Mucosa of descending colon (tissue), 3 donors: Measurements from ENCODE around the gene RAB38. TPM values are rescaled to one million over a fixed set of nuclear protein-coding genes. Genes with fewer than 3 reads are reported as not detected.

ENCODE experiments used
- ATAC-seq: fragments of 200-7000 bp; cut with Tn5 transposase; one replicate; pipeline ENCODE4 v1.9.1; 2020; ENCODE audit warnings: mild to moderate bottlenecking, moderate library complexity
- DNase-seq, 3 donors: peaks; one replicate each; pipeline ENCODE4 v3.0.0-alpha.2; 2020
- H3K36me3 ChIP-seq: fragments of 200-600 bp; one replicate; pipeline ENCODE4 v1.8.0; 2021; ENCODE audit warnings: low read depth, mild to moderate bottlenecking
- H3K4me1 ChIP-seq: fragments of 200-600 bp; one replicate; pipeline ENCODE4 v1.8.0; 2021; ENCODE audit warnings: low read depth, mild to moderate bottlenecking
- H3K4me3 ChIP-seq: fragments of 200-600 bp; one replicate; pipeline ENCODE4 v1.8.0; 2021; ENCODE audit warnings: mild to moderate bottlenecking
- H3K9me3 ChIP-seq: fragments of 200-600 bp; one replicate; pipeline ENCODE4 v1.8.0; 2021; ENCODE audit warnings: mild to moderate bottlenecking
- intact Hi-C, 2 donors: fragments of 100-400 bp; cut with DNase I in 1 of 2; cut with micrococcal nuclease in 1 of 2; formaldehyde crosslinking; loops; one replicate each; pipeline versions ENCODE4 v1.11.0 to v1.11.1; 2022; cut with DNase I, micrococcal nuclease
- total RNA-seq, 3 donors: library from RNA; stranded (reverse); fragmentation: NEBNext Ultra II Directional in 2 of 3; extraction: Animal tissue kit (Norgen Biotek cat#: 25700) in 2 of 3; gene quantifications; one replicate each; pipeline versions ENCODE4 v1.2.1 to v1.2.4, GENCODE V29; 2021 to 2023
- TF ChIP-seq, protein P1 (sequence below): fragments of 200-600 bp; IDR thresholded peaks from one replicate; pipeline ENCODE4 v1.8.0; 2022; ENCODE audit warnings: antibody characterized with exemption, mild to moderate bottlenecking
- donor health status: DM: no; HTN: no; CAD: no; lungs with moderate emphysema.
- donor health status: DM: no; HTN: no; CAD: no.
- donor health status: DM: no; HTN: yes; CAD: no.

RAB38 gene
- total RNA-seq, 3 donors from 2014 or later, result 0.98 to 4.1 (median 1.1) TPM

GRCh38 chr11:88105951-88106350, 69.3 kb downstream of the RAB38 start:
- no peaks in the 10 kb centered on the region for H3K36me3 ChIP-seq
- intact Hi-C loops, result no loop called here
- TF ChIP-seq, protein P1, sequence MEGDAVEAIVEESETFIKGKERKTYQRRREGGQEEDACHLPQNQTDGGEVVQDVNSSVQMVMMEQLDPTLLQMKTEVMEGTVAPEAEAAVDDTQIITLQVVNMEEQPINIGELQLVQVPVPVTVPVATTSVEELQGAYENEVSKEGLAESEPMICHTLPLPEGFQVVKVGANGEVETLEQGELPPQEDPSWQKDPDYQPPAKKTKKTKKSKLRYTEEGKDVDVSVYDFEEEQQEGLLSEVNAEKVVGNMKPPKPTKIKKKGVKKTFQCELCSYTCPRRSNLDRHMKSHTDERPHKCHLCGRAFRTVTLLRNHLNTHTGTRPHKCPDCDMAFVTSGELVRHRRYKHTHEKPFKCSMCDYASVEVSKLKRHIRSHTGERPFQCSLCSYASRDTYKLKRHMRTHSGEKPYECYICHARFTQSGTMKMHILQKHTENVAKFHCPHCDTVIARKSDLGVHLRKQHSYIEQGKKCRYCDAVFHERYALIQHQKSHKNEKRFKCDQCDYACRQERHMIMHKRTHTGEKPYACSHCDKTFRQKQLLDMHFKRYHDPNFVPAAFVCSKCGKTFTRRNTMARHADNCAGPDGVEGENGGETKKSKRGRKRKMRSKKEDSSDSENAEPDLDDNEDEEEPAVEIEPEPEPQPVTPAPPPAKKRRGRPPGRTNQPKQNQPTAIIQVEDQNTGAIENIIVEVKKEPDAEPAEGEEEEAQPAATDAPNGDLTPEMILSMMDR, result no peak
- ATAC-seq (no peak), DNase-seq (no peak)
- H3K4me1 ChIP-seq, result peaks cover 6% of the 10 kb centered on the region
- H3K9me3 ChIP-seq, result no peaks in the 10 kb centered on the region
- no peak overlapping the region for H3K4me3 ChIP-seq

DNA sequence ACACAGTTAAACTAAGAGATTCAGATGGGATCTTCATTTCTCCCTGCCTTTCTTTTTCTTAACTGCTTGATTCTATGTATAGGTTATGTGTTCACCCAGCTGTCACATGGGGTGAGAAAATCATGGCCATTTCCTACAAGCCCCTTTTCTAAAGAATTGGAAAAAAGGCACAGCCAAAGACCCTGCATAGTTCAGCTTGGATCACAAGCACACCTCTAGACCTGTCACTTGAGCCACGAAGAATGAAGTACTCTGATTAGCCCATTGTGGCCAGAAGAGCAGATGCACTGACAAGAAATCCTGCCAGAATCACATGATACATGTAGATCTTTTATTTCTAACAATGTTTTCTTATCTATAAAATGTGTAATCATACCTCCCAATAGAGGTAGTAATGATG, 69.7 kb downstream of the RAB38 start:
- intact Hi-C loops, result no loop called here
- H3K4me1 ChIP-seq, result peaks cover 6% of the 10 kb centered on the region
- H3K36me3 ChIP-seq, result no peaks in the 10 kb centered on the region
- DNase-seq (no peak), ATAC-seq (no peak)
- H3K4me3 ChIP-seq, result no peak overlapping the region
- TF ChIP-seq, protein P1, result no peak
- H3K9me3 ChIP-seq, result no peaks in the 10 kb centered on the region

GRCh38 chr11:88104408-88104807, 70.8 kb downstream of the RAB38 start:
- intact Hi-C loops, result no loop called here
- H3K36me3 ChIP-seq, result no peaks in the 10 kb centered on the region
- peak; percentile 85 for ATAC-seq
- TF ChIP-seq, protein P1, result no peak
- H3K4me3 ChIP-seq, result no peak overlapping the region
- H3K9me3 ChIP-seq, result no peaks in the 10 kb centered on the region
- peaks cover 6% of the 10 kb centered on the region for H3K4me1 ChIP-seq
- DNase-seq, result no peak

DNA sequence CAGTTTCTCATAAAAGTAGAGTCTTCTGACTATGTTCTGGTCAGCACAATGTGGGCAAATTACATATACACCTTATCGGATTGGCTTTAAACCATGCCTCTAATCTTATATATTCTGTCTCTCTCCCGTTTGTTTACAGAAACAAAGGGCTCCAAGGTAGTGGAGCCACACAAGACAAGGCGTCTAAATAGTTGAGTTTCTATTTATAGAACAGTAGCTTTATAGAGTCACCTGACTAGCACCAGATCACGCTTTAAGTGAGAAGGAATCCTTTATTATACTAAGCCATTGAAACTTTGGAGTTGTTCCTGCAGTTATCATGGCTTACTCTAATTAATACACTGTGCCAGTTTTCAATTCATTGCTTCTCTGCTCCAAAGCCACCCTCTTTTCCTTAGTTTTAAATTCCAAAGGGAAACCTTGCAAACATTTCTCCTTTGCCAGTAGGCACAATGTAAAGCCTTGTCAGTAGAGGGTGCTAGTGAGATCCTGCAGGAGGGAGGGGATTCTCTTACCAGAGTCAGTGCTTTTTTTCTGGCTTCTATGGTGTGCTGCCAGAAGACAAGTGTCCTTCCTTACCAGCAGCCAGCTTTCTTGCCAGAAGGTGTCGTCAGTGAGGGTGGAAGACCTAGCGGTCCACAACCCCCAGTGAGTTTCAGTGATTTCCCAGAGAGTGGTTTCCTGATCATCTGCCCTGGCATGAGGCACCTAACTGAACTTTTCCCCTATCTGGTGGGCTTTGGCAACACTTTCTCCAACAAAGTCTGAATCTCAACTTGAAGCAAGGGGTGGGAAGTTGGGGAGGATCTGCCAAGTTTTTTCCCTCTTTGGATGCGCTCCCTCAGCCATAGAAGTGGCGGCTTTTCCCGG, 71.7 kb downstream of the RAB38 start:
- peaks cover 6% of the 10 kb centered on the region for H3K4me1 ChIP-seq
- no peak overlapping the region for H3K4me3 ChIP-seq
- TF ChIP-seq, protein P1, result peak; percentile 43
- DNase-seq, result peak in 2 of 3 donors; percentile 24 to 41
- intact Hi-C loops, result no loop called here
- H3K9me3 ChIP-seq, result no peaks in the 10 kb centered on the region
- peak; percentile 87 for ATAC-seq
- H3K36me3 ChIP-seq, result no peaks in the 10 kb centered on the region

- Histone ChIP-seq H3K9me3 (no peaks in the 10 kb centered on the region), H3K4me3 (no peak overlapping the region), H3K36me3 (no peaks in the 10 kb centered on the region), H3K4me1 (peaks cover 6% of the 10 kb centered on the region)
- TF ChIP-seq, protein P1, result no peak
- no peak for DNase-seq
- ATAC-seq, result no peak
- intact Hi-C loops, result no loop called here
Observed at GRCh38 chr11:88102598-88102934, 72.7 kb downstream of the RAB38 start.
